GM13977 (cell line): ENCODE results near the gene CCDC12.

Experiments used
- DNase-seq: peaks from one replicate; pipeline ENCODE4 v3.0.0; 2012; ENCODE audit warnings: low spot score
- in situ Hi-C: fragments of 300-500 bp; cut with MboI; formaldehyde crosslinking; loops from one replicate; pipeline ENCODE4 v1.12.0; 2022; ENCODE audit warnings: low sequenced_read_pairs, low pct_unique_long_range_greater_than_20kb, mixed read lengths, inconsistent platforms; ENCODE audit not compliant: unreplicated experiment
- TF ChIP-seq, protein P1 (sequence below): IDR thresholded peaks from 2 replicates; pipeline ENCODE4 v1.5.1; 2012; ENCODE audit warnings: mild to moderate bottlenecking, control low read depth; ENCODE audit not compliant: insufficient read depth; ENCODE audit errors: extremely low read depth, missing control alignments

The CCDC12 gene

DNA sequence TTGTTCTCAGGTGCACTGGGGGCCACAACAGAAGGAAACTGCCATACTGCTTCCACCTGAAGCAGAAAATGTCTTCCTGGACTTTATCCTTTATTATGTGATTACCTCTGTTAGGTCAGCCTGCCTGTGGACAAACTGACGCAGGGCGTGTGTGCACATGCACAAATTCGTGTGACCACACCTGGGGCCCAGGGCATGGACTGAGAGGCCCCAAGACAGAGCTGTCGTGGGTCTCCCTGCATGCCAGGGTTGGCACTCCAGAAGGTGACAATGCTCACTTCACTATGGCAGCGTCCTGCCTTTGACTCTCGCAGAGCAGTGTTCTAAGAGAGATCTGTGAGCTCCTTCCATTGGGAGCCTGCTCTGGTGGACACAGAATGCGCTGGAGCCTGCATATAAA lies 34.5 kb downstream of the CCDC12 start:
- in situ Hi-C loops: no loop called here
- TF ChIP-seq, protein P1, sequence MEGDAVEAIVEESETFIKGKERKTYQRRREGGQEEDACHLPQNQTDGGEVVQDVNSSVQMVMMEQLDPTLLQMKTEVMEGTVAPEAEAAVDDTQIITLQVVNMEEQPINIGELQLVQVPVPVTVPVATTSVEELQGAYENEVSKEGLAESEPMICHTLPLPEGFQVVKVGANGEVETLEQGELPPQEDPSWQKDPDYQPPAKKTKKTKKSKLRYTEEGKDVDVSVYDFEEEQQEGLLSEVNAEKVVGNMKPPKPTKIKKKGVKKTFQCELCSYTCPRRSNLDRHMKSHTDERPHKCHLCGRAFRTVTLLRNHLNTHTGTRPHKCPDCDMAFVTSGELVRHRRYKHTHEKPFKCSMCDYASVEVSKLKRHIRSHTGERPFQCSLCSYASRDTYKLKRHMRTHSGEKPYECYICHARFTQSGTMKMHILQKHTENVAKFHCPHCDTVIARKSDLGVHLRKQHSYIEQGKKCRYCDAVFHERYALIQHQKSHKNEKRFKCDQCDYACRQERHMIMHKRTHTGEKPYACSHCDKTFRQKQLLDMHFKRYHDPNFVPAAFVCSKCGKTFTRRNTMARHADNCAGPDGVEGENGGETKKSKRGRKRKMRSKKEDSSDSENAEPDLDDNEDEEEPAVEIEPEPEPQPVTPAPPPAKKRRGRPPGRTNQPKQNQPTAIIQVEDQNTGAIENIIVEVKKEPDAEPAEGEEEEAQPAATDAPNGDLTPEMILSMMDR: no peak
- no peak for DNase-seq

DNA sequence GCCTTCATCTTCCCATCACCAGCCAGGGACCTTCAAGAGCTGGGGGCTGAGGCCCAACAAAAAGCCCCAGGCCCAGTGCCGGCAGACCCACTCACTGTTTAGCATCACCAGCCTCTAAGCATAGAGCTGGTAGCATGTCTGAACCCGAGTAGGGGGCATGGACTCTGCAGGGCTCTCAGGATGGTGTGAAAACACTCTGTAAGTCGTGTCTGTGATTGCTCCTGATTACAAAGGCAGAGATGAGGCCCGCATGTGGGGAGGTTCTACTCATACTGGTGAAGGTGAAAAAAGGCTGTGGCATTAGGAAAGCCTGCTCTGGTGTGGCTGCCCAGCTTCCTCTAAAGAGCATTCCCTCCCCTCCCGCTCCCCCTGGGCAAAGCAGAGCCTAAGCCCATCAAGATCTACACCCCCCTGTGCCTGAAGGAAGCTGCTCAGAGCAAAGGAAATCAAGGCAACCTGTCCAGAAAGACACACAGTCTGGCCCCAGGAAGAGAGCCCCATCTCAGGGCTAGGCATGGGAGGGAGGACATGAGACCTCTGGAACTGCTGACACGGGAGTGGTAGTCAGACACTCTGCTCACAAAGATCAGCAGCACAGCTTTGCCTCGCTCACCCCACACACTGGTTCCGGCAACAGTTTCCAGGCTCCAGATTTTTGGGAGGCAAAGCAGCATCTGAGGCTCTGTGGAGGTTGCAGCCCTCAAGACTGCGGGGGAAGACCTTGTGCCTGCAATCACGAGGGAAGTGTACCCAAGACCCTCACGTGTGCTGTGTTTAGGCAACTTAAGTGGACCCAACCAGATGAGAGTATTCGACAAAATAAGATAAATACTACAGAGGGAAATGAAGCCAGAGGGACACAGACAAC lies 36.7 kb downstream of the CCDC12 start:
- in situ Hi-C loops: no loop called here
- no peak for DNase-seq
- TF ChIP-seq, protein P1: no peak

DNA sequence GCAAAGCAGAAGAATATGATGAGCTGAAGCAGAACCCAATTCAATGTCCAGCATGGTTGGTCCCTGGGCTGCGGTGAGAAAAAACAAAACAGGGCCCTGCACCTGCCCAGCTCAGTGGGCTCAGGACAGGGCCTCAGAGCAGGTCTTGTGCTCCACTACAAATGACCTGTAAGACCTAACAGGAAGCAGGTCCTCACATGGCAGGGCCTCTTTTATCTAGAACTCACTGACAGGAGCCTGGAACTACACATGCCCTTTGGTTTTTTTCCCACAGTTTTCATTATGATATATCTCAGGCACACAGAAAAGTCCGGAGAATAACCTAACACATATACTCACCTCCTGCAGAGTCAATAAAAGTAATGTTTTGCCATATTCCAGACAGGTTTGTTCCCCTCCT lies 38.4 kb downstream of the CCDC12 start:
- TF ChIP-seq, protein P1: no peak
- DNase-seq: no peak
- in situ Hi-C loops: no loop called here

DNA sequence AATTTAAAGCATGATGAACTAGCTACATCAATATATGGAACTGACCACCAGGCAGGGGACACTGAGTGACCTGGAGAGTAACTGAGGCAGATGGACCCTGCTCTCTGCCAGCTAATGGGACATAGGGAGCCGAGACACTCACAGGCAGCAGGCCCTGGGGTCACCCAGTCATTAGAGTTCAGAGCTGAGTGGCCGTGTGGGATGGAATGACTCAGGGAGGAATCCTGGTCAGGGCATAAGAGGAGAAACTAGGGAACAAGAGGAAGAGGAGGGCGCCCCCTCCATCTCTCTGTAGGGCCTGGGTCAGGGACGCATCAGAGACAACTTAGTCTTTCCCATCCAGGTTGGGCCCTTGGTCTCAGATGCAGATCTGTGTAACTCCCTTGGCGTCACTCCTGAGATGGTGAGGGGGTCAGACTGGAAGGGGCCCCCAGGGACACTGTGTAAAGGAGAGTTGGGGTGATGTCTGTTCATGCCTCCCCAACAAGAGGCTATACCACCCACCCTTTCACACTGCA lies 39.8 kb downstream of the CCDC12 start:
- TF ChIP-seq, protein P1: no peak
- in situ Hi-C loops: no loop called here
- no peak for DNase-seq

DNA sequence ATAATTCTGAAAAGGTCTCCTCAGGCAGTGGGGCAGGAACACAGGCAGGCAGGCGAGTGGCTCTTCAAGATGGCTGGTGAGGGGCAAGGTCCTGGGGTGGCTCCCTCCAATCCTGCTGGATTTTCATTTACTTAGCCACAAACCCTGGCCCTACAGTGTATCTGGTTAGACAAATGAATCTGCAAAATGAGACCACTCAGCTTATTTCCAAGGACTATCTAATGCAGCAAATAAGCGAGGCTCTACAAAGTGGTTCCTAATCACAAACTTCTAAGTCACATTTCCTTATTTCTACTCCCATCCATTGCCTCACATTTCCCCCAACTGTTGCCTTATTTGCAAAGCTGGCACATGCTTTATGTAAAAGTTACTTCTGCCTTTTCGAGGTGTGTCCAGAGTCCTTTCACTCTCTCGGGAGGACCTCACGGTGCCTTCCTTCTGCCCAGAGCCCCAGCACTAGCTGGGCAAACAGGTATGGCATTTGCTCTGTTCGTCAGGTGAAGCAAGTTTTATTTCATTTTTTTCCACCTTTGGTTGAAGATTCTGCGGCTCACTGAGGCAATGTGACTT lies 40.5 kb downstream of the CCDC12 start:
- TF ChIP-seq, protein P1: no peak
- in situ Hi-C loops: no loop called here
- no peak for DNase-seq

DNA sequence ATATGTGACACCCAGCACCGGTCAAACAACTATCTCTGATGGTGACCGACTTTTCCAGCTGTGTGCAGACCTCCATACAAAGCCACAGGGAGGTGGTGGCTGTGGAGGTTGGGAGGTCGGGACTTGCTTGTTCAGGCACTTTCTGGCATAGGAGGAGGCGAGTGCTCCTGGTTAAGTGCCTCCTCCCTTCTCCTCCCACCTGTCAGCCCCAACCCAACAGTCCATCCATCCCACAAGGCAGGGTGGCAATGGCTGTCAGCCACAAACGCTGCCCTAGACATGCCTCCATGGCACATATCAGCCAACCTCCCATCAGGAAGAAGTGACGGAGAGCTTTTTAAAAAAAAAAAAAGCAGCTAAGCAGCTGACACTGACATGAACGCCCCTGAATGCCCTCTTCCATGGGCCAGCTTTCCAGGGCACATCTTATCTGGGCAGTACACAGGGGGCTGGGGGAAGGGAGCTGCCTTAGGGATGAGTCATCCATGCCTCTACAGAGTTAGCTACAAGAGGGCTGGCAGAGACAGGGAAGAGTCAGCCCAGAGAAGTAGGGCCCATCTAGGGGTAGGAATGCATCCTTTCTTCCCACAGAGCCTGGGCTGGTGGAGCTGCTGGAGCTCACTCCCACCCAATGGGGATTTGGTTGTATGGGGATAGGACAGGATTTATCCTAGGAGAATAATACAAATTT lies 41.2 kb downstream of the CCDC12 start:
- in situ Hi-C loops: no loop called here
- TF ChIP-seq, protein P1: no peak
- DNase-seq: no peak
